Stomach (tissue), 9 donors: ENCODE measurements around the gene MAGEF1. TPM values are rescaled to one million over a fixed set of nuclear protein-coding genes. Genes with fewer than 3 reads are reported as not detected.

ENCODE experiments used
- DNase-seq, 2 donors: peaks; one replicate each; pipeline versions ENCODE4 v3.0.0 to v3.0.0-alpha.2; 2013 to 2019
- H3K27ac ChIP-seq, 5 donors: fragments of 200-600 bp in 4 of 5; sonication (generic) in 4 of 5; one replicate each; pipeline ENCODE4 v1.5.1; 2013 to 2019; ENCODE audit warnings: mild to moderate bottlenecking in 1 of 5, moderate library complexity in 1 of 5
- H3K27me3 ChIP-seq, 3 donors: fragments of 200-600 bp; sonication (generic); one replicate each; pipeline ENCODE4 v1.5.1; 2017 to 2019; ENCODE audit warnings: mixed run types in 1 of 3
- H3K36me3 ChIP-seq, 4 donors: fragments of 200-600 bp; sonication (generic); 1 replicate in 3 of 4; 2 replicates in 1 of 4; pipeline ENCODE4 v1.5.1; 2016 to 2019
- H3K4me1 ChIP-seq, 4 donors: fragments of 200-600 bp; sonication (generic); one replicate each; pipeline ENCODE4 v1.5.1; 2016 to 2019
- H3K4me3 ChIP-seq, 4 donors: fragments of 200-600 bp; sonication (generic) in 3 of 4; one replicate each; pipeline ENCODE4 v1.5.1; 2016 to 2019; ENCODE audit warnings: mild to moderate bottlenecking in 1 of 4
- H3K9me3 ChIP-seq, 4 donors: fragments of 200-600 bp; sonication (generic); one replicate each; pipeline ENCODE4 v1.5.1; 2016 to 2019
- EP300 ChIP-seq: sonication (generic); formaldehyde crosslinking; IDR thresholded peaks from one replicate; pipeline ENCODE4 v1.6.1; 2017; ENCODE audit warnings: antibody characterized with exemption
- POLR2A ChIP-seq, 4 donors: fragments of 450-650 bp; IDR thresholded peaks; one replicate each; pipeline ENCODE4 v1.6.1; 2016; ENCODE audit warnings: antibody characterized with exemption in 4 of 4, control low read depth in 2 of 4, mild to moderate bottlenecking in 1 of 4, moderate library complexity in 1 of 4
- POLR2AphosphoS5 ChIP-seq, 3 donors: sonication (generic); formaldehyde crosslinking; IDR thresholded peaks; one replicate each; pipeline ENCODE4 v1.6.1; 2016; ENCODE audit warnings: antibody characterized with exemption in 3 of 3
- WGBS, 5 donors: extraction: QIAGEN DNeasy Blood & Tissue Kit in 3 of 5; methylation state at CpG; one replicate each; pipeline versions ENCODE4 v1.1.5 to v1.1.7; 2013 to 2018; 5-methylcytosine and 5-hydroxymethylcytosine counted together
- intact Hi-C: fragments of 100-400 bp; cut with DNase I; formaldehyde crosslinking; loops from one replicate; pipeline ENCODE4 v1.15.1; 2023; ENCODE audit warnings: low total_unique reads
- polyA plus RNA-seq, 3 donors: library from polyadenylated mRNA; stranded (reverse); fragments of 200-250 nt; gene quantifications; one replicate each; pipeline ENCODE4 v1.2.3, GENCODE V29; 2013
- total RNA-seq, 5 donors: library from RNA; depleted of rRNA; stranded (reverse); fragments of >200 nt; gene quantifications; one replicate each; pipeline versions ENCODE4 v1.1.0 to v1.2.3, GENCODE V29; 2014 to 2016
- TF ChIP-seq, protein P1 (sequence below), 7 experiments: fragments of 450-650 bp in 4 of 7; fragments of 200-600 bp in 3 of 7; sonication (generic) in 3 of 7; IDR thresholded peaks; one replicate each; pipeline ENCODE4 v1.5.1; 2016 to 2019; ENCODE audit warnings: antibody characterized with exemption in 7 of 7, control low read depth in 2 of 7, mild to moderate bottlenecking in 1 of 7
- donor health status: healthy with polysubstance abuse.
- donor health status: Bipolar disorder and iron deficiency.
- donor health status: healthy.

MAGEF1 gene
- total and polyA plus RNA-seq, 8 donors: 19.3 to 81.1 (median 35.1) TPM

DNA sequence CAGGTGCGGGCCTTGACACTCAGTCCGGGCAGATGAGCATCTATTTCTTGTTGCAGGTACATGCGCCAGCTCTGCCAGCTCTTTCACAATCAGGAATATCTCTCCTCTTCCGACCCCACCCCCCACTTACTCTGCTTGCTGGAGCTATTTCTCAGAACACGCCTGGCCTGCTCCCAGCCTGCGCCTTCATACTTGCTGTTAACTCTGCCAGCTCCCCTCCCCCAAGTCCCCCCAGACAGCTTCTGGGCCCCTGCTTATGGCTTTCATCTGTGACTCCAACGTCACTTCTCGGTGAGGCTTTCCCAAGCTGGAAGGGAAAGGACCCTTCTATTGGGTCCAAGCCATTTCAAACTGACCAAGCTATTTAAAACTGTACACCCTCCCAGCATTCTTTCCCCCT is 15.2 kb downstream of the MAGEF1 start:
- Histone ChIP-seq H3K4me1 (peaks cover 0 to 13% (median 6%) of the 10 kb centered on the region in 4 donors), H3K36me3 (no peaks in the 10 kb centered on the region), H3K27ac (no peak overlapping the region), H3K9me3 (no peaks in the 10 kb centered on the region), H3K4me3 (no peak overlapping the region), H3K27me3 (no peaks in the 10 kb centered on the region)
- TF ChIP-seq, protein P1, sequence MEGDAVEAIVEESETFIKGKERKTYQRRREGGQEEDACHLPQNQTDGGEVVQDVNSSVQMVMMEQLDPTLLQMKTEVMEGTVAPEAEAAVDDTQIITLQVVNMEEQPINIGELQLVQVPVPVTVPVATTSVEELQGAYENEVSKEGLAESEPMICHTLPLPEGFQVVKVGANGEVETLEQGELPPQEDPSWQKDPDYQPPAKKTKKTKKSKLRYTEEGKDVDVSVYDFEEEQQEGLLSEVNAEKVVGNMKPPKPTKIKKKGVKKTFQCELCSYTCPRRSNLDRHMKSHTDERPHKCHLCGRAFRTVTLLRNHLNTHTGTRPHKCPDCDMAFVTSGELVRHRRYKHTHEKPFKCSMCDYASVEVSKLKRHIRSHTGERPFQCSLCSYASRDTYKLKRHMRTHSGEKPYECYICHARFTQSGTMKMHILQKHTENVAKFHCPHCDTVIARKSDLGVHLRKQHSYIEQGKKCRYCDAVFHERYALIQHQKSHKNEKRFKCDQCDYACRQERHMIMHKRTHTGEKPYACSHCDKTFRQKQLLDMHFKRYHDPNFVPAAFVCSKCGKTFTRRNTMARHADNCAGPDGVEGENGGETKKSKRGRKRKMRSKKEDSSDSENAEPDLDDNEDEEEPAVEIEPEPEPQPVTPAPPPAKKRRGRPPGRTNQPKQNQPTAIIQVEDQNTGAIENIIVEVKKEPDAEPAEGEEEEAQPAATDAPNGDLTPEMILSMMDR (IDR thresholded peaks at IDR 0.05): no peak
- no peak for TF ChIP-seq EP300
- no peak for TF ChIP-seq POLR2A (IDR thresholded peaks at IDR 0.05)
- TF ChIP-seq POLR2AphosphoS5 (IDR thresholded peaks at IDR 0.05): no peak
- peak in 1 of 2 donors; percentile 88 for DNase-seq
- intact Hi-C loops: no loop called here
- WGBS, 5 donors: 68 to 82% (median 77%) methylated on average over 8 of the region's 8 CpGs

DNA sequence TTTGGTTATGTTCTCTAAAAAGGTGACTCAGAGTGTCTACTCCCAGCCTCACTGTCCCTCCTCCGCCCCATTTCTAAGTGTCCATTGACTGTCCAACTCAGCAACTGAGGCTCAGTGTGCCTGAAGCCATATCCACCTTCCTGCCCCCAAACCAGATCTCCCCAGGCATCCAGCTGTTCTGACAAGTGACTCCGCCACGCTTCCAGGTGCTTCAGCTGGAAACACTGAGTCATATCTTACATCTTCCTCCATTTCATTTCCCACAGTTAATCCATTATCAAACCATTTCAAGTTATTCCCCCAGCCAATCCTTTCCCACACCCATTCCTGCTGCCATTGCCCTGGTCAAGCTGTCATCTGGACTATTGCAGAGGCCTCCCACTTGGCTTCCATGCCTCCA is 17.1 kb downstream of the MAGEF1 start:
- no peak for DNase-seq

DNA sequence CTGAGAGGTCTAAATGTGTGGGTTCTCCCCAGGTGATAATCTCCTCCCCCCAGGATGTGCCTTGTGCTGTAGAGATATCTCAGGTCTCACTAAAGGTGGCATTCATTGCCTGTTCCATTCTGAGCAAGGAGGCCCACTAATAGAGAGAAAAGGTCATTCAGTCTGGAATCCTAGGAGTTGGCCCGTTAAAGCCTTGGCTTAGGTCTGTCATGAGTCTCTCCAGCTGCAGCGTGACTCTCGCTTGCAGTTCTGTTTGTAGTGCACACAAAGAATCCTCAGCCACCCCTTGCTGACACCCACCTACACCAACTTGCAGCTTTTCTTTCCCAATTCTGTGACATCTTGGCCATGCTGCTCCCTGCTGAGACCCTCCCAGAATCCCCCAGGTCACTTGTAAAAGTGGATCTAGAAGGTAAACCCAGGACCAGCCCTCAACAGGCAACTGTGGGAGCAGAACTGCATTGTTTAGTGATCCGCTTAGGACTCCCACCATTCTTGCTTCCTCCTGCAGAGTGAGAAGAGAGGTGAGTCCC is 17.7 kb downstream of the MAGEF1 start:
- intact Hi-C loops: no loop called here
- 70 to 82% (median 75%) methylated on average over 4 of the region's 4 CpGs for WGBS, 5 donors
- H3K4me1 ChIP-seq: peaks cover 0 to 28% (median 17%) of the 10 kb centered on the region in 4 donors
- H3K27me3 ChIP-seq: no peaks in the 10 kb centered on the region
- no peak overlapping the region for H3K4me3 ChIP-seq
- no peaks in the 10 kb centered on the region for H3K9me3 ChIP-seq
- no peak overlapping the region for H3K27ac ChIP-seq
- no peak for TF ChIP-seq EP300
- no peak for TF ChIP-seq POLR2A (IDR thresholded peaks at IDR 0.05)
- no peak for TF ChIP-seq POLR2AphosphoS5 (IDR thresholded peaks at IDR 0.05)
- TF ChIP-seq, protein P1 (IDR thresholded peaks at IDR 0.05): no peak
- no peak for DNase-seq
- no peaks in the 10 kb centered on the region for H3K36me3 ChIP-seq

More for the DNA sequence above, 17.1 kb downstream of the MAGEF1 start:
- H3K36me3 ChIP-seq: no peaks in the 10 kb centered on the region
- no peaks in the 10 kb centered on the region for H3K9me3 ChIP-seq
- no peak overlapping the region for H3K4me3 ChIP-seq
- TF ChIP-seq, protein P1 (IDR thresholded peaks at IDR 0.05): no peak
- TF ChIP-seq POLR2AphosphoS5 (IDR thresholded peaks at IDR 0.05) (no peak), EP300 (no peak), POLR2A (IDR thresholded peaks at IDR 0.05) (no peak)
- no peaks in the 10 kb centered on the region for H3K27me3 ChIP-seq
- no peak overlapping the region for H3K27ac ChIP-seq
- H3K4me1 ChIP-seq: peaks cover 0 to 28% (median 17%) of the 10 kb centered on the region in 4 donors
- intact Hi-C loops: no loop called here
- 62 to 83% (median 65%) methylated on average over 3 of the region's 3 CpGs for WGBS, 5 donors

DNA sequence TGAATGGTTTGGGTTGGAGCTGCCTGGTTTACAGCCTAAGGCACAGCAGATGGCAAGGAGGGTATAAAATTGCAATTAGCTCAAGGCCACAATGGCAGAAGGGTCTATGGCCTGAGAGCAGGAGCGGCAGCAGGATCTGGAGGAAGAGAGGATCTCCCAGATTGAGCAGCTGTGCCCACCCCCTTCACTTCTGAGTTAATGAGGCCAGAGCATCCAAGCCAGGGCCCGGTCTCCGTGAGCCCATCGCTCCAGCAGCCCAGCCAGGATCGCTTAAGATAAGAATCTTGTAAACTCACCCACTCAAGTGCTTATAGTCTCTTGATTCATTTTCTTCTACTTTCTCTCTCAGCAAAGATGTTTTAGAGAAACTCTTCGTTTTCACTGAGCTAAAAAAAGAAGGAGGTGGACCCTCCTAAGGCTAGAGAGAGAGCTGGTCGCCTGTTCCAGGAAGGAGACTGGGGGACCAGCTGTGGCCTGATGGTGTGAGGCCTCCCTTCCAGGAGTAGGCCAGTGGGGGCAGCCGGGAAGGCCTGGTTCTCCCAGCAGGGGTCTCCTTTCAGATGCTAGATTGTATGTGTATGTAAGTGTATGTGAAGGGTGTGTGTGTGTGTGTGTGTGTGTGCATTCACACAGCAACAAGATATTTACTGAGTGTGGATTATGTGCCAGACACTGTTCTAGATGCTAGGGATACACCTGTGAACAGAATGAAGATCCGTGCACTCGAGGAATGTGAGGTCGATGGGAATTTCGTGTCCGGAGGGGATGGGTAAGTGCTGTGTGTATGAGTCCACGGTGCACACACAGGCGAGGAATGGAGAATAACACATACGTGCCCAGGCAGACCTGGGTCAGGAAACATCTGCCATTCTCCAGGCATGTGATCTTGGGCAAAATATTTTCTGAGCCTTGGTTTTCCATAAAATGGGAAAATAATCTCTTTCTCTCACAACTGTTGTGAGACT is 18.6 kb downstream of the MAGEF1 start:
- no peaks in the 10 kb centered on the region for H3K27me3 ChIP-seq
- H3K27ac ChIP-seq: peak overlapping the region in 3 of 5 donors; percentile 18 to 64 (median 56)

More for the DNA sequence above, 18.6 kb downstream of the MAGEF1 start:
- H3K4me1 ChIP-seq: peaks cover 0 to 35% (median 17%) of the 10 kb centered on the region in 4 donors
- 76 to 83% (median 78%) methylated on average over 16 of the region's 16 CpGs for WGBS, 5 donors
- intact Hi-C loops: no loop called here
- peak in 1 of 2 donors; percentile 77 for DNase-seq
- TF ChIP-seq POLR2A (IDR thresholded peaks at IDR 0.05) (no peak), EP300 (no peak), POLR2AphosphoS5 (IDR thresholded peaks at IDR 0.05) (no peak)
- TF ChIP-seq, protein P1 (IDR thresholded peaks at IDR 0.05): no peak
- H3K4me3 ChIP-seq: no peak overlapping the region
- no peaks in the 10 kb centered on the region for H3K9me3 ChIP-seq
- H3K36me3 ChIP-seq: no peaks in the 10 kb centered on the region
